PC-9 (cell line): ENCODE data around the gene PRAMEF20.

Experiments
- EZH2 ChIP-seq: fragments of 200-600 bp; sonication (generic); IDR thresholded peaks from 2 replicates; pipeline ENCODE4 v1.8.0; 2017; ENCODE audit warnings: antibody characterized with exemption, low read depth
- TF ChIP-seq, protein P1 (sequence below): fragments of 200-600 bp; sonication (generic); conservative IDR thresholded peaks from 2 replicates; pipeline ENCODE4 v1.6.1; 2017; ENCODE audit warnings: mixed run types, antibody characterized with exemption, mild to moderate bottlenecking, moderate library complexity

DNA sequence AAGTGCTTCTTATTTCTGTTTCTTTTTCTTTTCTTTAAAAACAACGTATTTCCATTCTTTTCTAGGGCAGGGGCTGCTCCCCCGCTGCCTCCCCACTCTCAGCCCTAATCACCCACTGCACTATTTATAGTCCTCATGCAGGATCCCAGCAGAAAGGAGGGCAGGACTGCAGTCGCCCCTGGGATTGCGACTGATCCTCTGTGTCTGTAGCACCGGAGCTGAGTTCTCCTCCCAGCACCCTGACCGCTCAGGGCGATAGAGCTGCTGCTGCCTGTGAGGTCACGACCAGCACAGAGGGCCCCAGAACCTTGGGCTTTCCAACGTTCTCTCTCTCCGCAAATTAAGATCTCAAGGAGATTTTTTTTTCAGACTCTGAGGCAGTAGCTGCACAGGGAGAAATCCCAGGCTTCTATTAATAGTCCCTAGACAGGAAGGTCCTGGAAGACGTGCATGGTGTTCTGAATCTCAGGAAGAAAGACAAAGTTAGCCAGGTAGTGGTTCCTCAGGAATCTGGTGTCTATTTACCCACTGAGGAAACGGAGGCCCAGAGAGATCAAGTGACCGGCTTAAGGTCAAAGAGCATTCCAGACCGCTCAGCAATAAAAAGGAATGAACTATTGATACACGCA, 46.8 kb downstream of the PRAMEF20 start:
- TF ChIP-seq, protein P1, sequence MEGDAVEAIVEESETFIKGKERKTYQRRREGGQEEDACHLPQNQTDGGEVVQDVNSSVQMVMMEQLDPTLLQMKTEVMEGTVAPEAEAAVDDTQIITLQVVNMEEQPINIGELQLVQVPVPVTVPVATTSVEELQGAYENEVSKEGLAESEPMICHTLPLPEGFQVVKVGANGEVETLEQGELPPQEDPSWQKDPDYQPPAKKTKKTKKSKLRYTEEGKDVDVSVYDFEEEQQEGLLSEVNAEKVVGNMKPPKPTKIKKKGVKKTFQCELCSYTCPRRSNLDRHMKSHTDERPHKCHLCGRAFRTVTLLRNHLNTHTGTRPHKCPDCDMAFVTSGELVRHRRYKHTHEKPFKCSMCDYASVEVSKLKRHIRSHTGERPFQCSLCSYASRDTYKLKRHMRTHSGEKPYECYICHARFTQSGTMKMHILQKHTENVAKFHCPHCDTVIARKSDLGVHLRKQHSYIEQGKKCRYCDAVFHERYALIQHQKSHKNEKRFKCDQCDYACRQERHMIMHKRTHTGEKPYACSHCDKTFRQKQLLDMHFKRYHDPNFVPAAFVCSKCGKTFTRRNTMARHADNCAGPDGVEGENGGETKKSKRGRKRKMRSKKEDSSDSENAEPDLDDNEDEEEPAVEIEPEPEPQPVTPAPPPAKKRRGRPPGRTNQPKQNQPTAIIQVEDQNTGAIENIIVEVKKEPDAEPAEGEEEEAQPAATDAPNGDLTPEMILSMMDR: no peak
- TF ChIP-seq EZH2: no peak
